NT2/D1 (cell line): Measurements from ENCODE around the gene MIGA2.

Source experiments
- SUZ12 ChIP-seq: IDR thresholded peaks from 2 replicates; pipeline ENCODE4 v1.6.1; 2011; ENCODE audit not compliant: insufficient read length, insufficient read depth; ENCODE audit errors: extremely low read depth
- YY1 ChIP-seq: IDR thresholded peaks from 2 replicates; pipeline ENCODE4 v1.6.1; 2011; ENCODE audit not compliant: insufficient read length, insufficient read depth
- ZNF274 ChIP-seq: IDR thresholded peaks from 2 replicates; pipeline ENCODE4 v1.6.1; 2011; ENCODE audit warnings: mild to moderate bottlenecking, low read depth, low read length

DNA sequence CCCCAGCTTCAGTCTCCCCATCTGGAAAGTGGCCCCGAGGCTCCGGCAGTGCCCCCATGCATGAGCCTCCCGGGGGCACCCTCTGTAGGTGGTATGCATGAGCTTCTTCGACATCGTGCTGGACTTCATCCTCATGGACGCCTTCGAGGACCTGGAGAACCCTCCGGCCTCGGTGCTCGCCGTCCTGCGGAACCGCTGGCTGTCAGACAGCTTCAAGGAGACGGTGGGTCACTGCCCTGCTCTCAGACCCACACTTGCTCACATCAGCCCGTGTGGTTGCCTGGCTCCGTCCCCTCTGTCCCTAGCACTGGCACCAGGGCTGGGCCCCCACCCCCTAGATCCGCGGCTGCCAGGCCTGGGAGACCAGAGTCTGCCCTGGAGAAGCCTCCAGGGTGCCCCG, 31.7 kb downstream of the MIGA2 start:
- TF ChIP-seq SUZ12: no peak
- no peak for TF ChIP-seq ZNF274
- no peak for TF ChIP-seq YY1
